GM18868 (cell line): ENCODE data around the gene RPP25L.

Source experiments
- ATAC-seq: cut with Tn5 transposase; IDR thresholded peaks from one replicate; pipeline ENCODE4 v1.9.1; 2021; ENCODE audit warnings: mild to moderate bottlenecking, moderate library complexity; ENCODE audit not compliant: unreplicated experiment

The RPP25L gene

GRCh38 chr9:34612788-34613390 lies 992 bp upstream of the RPP25L start:
- peak; percentile 38 for ATAC-seq

DNA sequence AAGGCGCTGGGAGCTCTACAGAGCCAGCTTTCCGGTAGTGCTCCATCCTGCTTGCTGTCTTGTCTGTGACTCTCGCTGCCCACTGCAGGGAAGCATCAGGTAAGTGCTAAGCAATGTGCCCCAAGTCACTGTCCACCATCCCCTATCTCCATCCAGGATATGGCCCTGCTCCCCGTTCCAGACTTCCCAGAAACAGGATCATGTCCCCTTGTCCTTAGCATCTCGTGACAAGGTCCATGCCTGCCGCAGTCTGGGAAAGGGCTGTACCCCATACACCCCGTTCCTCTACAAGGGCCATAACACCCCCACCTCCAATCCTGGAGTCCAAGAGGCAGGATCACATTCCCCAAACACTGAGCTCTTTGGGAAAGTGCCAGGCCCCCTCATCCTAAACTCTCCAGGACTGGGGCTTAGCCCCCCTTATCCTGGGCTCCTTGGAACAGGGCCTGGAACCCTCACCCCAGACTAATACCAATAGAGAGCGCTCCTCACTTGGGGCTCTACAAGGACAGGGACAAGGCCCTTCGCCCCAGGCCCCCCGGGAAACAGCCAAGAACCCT lies 566 bp downstream of the RPP25L start:
- peak; percentile 7 for ATAC-seq

DNA sequence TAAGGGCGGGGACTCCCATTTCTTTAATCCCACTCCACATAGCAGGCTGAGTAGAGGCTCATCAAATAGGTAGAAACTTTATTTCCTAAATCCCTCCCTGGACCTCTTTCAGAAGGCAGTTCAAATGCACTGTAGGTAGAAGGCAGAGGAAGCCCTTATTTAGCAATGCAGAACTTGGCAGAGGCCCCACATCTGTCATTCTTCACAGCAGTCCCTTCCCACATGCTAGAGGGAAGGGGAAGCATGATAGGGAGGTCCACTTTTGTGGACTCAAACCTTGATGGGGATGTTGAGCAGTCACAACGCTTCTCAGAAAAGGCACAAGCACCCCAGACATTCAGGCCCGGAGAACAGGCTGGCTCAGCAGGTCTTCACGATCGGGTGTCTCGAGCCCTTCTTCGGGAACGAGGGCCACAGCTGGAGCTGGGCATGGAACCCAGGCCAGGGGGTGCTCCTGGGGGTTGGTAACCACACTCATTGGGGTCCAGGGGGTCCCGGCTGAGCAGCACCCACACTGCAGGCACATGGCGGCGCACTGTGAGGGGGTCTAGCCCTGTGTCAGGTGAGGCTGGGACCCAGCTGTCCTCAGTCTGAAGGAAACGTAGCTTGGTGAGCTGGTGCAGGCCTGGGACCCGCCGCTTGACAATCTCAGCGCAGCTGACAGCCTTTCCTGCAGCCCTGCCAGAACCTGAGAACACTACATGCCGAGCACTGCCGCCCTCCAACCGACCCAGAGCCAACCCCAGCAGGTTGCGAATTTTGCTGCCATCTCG lies 1.3 kb downstream of the RPP25L start:
- ATAC-seq = no peak

DNA sequence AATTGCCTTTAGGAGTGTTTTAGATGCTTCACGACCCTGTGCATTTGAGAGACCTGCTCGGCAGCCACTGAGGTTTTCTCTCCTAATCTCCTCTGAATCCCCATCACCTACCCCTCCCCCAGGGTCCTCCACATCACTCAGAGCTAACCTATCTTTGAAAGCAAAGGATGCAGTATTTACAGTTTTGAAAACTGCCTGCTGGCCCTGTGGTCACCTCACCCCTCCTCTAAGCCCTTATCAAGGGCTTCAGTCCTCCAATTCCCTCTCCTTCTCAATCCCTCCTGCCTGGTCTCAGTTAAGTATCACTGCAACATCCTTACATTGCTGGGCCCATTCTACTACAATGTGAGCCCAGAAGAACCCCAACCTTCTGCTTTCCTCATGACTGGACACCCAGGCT lies 4.6 kb downstream of the RPP25L start:
- no peak for ATAC-seq

DNA sequence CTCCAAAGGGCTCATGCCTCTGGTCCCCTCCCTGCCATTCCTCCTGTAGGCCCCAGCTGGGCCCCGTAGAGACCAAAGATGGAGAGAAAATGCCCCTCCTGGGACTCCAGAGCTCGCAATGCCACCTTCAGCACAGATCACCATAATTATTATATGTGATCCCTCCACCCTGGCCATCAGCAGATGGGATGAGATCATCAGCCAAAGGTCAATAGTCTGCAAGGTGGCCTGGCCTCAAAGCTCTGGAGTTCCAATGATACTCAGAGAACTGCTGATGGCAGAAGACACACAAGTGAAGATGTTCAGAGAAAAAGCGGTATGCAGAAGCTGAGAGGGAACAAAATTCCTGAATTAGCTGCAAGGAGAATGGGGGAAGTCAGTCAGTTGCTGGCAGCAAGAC lies 5.0 kb downstream of the RPP25L start:
- ATAC-seq = no peak

DNA sequence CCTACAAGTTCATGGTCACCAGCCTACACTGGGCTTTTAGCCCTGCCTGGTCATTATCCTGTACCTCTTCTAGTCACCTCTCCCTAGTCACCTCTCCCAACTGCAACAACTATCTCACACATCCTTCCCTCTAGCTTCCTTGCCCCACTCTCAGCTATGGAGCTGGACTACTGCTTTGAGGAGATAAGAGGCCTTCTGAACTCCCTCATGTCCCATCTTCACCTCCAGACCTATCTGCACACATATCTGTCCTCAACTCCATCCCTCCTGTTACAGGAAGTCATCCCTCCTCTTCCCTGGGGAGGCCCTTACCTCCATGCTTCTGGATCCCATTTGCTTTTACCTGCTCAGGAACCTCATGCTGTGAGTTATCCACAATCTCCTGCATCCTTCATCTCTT lies 5.7 kb downstream of the RPP25L start:
- no peak for ATAC-seq

DNA sequence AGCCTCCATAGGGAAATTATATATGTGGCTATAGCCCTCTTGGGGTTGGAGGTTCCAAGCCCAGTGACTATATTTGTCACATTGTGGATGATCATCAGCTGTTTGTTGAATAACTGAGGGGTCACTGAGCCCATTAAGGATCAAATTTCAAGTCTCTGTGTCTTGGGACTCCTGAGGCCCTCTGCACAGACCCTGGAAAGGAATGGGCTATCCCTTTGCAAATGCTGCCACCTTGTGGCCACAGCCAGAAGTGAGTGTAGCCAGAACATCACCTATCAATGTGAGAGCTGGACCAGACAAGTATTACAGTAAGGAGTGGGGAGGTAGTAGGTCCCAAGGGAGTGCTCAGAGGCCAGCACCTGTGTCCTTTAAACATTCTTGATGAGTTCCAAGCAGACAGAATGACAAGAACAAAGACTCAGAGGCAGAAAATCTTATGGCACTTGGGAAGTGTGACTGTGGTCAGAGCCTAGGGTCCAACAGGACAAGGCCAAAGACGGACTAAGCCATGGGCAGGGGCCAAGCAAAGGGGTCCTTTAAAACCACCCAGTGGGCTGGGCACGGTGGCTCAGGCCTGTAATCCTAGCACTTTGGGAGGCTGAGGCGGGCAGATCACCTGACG lies 8.2 kb downstream of the RPP25L start:
- ATAC-seq = peak; percentile 70

DNA sequence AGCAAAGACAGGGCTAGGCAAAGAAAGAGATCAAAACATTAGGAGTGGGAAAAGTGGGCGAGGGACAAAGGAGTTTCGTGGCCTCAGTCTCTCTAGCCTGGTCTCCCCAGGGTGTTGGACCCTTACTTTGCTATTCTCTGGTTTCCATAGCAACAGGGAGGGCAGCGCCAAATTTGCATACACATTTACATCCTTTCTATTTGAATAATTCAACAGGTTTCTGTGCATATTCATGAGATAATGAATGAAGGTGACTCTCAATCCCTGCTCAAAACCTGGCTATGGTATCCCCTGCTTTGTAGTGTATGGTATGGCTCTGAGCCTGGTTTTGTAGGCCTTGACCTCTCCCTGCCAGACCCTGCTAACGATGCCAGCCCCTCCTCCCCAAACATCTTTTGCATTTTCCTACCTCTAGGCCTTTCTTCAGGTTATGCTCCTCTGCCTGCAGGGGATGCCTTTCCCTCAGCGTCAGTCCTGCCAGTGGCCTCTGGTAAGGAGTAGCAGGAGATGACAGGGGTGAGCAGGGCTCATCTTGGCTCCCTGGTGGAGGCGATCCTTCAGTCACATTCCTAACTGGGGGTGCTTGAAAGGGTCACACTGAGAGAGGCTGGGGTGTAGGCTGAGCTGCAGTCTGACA lies 9.8 kb downstream of the RPP25L start:
- ATAC-seq = no peak

GRCh38 chr9:34600908-34601307 lies 11.0 kb downstream of the RPP25L start:
- ATAC-seq = no peak

DNA sequence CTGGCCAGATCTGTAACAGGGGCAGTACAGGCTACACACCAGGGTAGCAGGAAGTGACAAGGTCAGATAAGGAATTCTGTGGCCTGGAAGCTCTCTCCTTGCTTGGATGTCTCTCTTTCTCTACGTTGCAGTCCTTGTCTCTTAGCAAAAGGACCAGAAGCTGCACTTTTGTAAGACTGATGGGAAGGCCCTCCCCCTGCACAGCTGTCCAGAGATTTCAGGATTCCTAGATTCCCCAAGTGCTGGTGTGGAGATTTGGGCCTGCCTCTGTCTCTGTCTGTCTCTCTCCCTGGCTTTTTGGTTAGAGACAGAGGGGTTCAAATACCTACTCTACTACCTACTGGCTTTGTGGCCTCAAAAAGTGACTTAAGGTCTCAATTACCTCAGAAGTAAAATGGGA lies 12.4 kb downstream of the RPP25L start:
- ATAC-seq = no peak

DNA sequence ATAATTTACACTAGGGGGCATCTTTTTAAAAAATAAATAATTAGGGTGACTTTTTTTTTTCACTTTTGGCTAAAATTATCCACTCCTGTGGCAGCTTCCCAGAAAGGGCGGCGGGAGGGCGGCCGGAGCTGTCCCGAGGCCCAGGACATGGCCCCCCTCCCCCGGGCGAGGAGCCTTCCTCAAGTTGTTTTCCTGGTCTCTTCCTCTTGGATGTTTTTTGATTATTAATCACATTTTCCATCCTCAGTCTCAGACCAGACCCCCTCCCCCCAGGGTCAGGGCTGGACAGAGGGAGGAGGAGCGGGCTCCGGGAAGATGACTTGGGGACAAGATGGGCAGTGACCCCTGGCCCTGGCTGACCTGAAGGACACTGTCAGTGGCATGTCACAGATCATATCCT lies 17.7 kb downstream of the RPP25L start:
- ATAC-seq = no peak

GRCh38 chr9:34592895-34593601 lies 18.8 kb downstream of the RPP25L start:
- ATAC-seq = no peak

DNA sequence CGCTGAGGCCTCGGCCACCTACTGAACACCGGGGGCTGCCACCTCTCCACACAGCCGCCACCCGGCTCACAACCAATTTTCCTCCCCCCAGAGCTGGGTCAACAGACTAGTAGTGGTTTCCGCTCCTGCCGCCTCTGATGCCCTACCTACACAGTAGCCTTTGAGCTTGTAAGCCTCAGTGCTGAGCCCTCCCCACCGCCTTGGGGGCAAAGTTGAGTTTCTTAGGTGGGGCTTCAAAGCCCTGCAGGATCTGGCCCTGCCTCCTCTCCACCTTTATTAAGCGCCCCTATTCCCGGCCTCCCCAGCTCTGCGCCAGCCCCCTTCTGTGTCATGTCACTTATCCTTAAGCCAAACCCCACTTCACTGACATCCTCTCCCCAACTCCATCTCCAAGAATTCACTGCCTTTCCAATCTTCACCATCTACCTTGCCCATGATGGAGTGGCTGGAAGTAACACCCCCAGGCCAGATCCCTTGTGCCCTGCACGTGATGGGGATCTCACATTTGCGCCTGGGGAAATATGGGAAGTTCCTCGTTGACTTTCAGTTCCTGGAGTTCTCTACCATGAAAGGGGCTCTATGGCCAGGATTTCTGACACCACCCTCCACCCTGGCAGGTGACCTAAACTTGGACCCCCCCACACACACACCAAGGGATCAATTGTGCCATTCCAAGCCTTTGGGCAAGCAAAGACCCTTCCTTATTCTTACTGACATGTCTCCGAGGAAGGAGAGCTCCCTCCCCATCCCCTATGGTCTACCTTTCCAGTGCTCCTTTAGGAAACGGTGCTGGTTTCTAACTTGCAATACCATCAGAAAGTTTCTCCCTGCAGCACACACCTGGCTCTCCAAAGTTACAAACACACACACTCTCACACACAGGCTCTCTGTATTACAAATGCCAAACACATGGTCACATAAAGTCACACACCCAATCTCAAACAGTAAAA lies 19.7 kb downstream of the RPP25L start:
- ATAC-seq = no peak

GRCh38 chr9:34591248-34591916 lies 20.5 kb downstream of the RPP25L start:
- ATAC-seq = no peak

DNA sequence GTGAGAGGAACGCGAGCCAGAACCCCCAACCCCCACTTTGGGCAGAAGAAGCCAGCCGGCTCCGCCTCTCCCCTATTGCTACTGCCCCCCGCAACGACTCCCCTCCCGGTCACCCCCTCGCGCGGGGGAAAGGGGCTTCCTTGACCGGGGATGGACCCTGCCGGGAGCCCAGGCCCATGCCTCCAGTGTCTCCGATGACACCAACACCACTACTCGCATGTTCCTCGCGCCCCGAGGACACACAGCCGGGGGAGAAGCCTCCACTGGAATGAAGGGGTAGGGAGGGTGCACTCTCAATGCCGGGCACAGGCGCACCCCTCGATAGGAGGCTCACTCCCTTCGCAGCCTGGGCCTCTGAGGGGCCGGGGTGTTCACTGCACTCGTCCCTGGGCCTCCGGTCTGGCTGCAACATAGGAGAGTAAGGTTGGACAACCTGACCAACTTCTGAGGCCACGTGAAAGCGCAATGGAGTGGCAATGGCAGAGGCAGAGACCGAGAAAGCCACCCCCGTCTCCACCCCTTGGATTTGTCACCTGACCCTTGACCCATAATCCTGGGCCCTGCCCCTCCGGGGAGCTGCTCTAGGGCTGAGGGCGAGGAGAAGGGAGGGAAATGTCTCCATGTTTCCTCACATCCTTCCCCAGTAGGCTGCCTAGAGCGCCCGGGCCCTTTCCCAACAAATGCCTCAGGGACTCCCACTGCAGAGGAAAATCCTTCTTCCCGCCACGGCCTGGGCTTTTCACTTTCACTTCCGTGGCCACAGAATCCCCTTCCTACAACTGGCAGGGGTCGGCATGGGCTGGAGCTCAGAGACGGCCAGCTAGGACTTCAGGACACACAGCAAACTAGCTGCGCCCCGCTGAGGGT lies 21.3 kb downstream of the RPP25L start:
- no peak for ATAC-seq

DNA sequence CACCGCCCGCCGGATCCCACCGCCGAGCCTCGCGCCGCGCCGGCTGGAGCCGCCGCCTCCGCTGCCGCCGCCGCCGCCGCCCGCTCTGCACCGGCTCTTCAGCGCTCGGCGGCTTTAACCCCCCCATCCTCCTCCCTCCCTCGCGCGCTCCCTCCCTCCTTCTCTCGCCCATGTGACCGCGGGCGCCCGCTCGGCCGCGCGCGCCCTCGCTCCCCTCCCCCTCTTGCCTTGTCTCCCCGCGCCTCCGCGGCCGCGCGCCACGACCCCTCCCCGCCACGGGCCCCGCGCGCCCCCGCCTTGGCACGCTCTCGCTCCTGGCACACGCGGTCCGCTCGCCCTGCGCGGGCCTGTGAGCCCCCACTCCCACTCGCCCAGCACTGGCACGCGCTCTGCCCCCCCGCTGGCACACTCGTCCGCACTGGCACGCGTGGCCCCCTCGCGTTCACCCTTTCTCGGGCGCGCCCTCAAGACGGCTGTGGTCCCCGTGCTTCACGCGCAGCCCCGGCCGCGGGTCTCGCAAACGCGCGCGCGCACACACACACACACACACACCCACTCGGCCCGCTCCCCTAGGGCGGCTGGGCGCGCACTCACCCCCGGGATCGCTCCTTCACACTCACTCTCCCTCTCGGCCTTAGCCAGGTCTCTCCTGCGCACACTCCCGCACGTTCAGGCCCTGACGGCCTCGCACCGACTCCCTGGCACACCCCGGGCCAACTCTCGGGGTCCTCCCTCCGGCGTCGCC lies 22.1 kb downstream of the RPP25L start, which contains the start of gene CNTFR:
Gene CNTFR, minus strand, starts transcription at position 89 of the 745 bp plus-strand sequence. CDS start 20,743 bp downstream, outside the sequence.
- no peak for ATAC-seq
